CD4-positive, alpha-beta T cell (primary cell): Measurements from ENCODE around the gene ANLN. TPM values are rescaled to one million over a fixed set of nuclear protein-coding genes. Genes with fewer than 3 reads are reported as not detected.

ENCODE experiments used
- ATAC-seq: fragments of 200-7000 bp; cut with Tn5 transposase; one replicate; pipeline ENCODE4 v1.10.0; 2022; ENCODE audit warnings: mild to moderate bottlenecking; ENCODE audit not compliant: poor library complexity
- CTCF ChIA-PET: fragments of 350-600 bp; sonication (Branson Sonifier 250); formaldehyde crosslinking; loops from one replicate; lab custom pipeline; 2021; ENCODE audit warnings: antibody characterized with exemption, inconsistent platforms; lab: Charles Lee
- POLR2A ChIA-PET: fragments of 350-600 bp; sonication (Branson Sonifier 250); formaldehyde crosslinking; loops from one replicate; lab custom pipeline; 2021; ENCODE audit warnings: antibody characterized with exemption, inconsistent platforms; lab: Charles Lee
- DNase-seq, 14 experiments: peaks; one replicate each; pipeline ENCODE4 v3.0.0-alpha.2; 2013 to 2020; ENCODE audit warnings: mixed read lengths in 2 of 14
- H3K27ac ChIP-seq, 2 donors: one replicate each; pipeline versions ENCODE4 v1.5.1 to v1.7.0; 2013; ENCODE audit warnings: low read length in 2 of 2, low read depth in 1 of 2, mild to moderate bottlenecking in 1 of 2
- H3K27me3 ChIP-seq, 2 experiments: 1 replicate in 1 of 2; 2 replicates in 1 of 2; pipeline versions ENCODE4 v1.6.1 to v1.7.0; 2013; ENCODE audit warnings: low read length in 2 of 2, control low read depth in 1 of 2, mild to moderate bottlenecking in 1 of 2, moderate library complexity in 1 of 2; ENCODE audit not compliant: insufficient read depth in 2 of 2, control insufficient read depth in 1 of 2
- H3K36me3 ChIP-seq: one replicate; pipeline ENCODE4 v1.6.1; 2013; ENCODE audit warnings: low read length, control low read depth; ENCODE audit not compliant: insufficient read depth
- H3K4me1 ChIP-seq: one replicate; pipeline ENCODE4 v1.6.1; 2013; ENCODE audit warnings: low read length, control low read depth; ENCODE audit not compliant: insufficient read depth
- H3K4me3 ChIP-seq: one replicate; pipeline ENCODE4 v1.5.1; 2013; ENCODE audit warnings: mild to moderate bottlenecking, low read length, moderate library complexity
- H3K9me3 ChIP-seq, 2 experiments: 1 replicate in 1 of 2; 2 replicates in 1 of 2; pipeline versions ENCODE4 v1.6.1 to v1.7.0; 2013; ENCODE audit warnings: low read length in 2 of 2, mild to moderate bottlenecking in 2 of 2, control low read depth in 1 of 2, moderate library complexity in 1 of 2; ENCODE audit not compliant: control insufficient read depth in 1 of 2, insufficient read depth in 1 of 2
- H3K27ac Mint-ChIP-seq: one replicate; pipeline ENCODE4 v1.8.0; 2020; ENCODE audit warnings: mixed read lengths
- H3K27me3 Mint-ChIP-seq: one replicate; pipeline ENCODE4 v1.8.0; 2021; ENCODE audit warnings: mixed read lengths
- H3K36me3 Mint-ChIP-seq: one replicate; pipeline ENCODE4 v1.8.0; 2021; ENCODE audit warnings: low read depth, mixed read lengths
- H3K4me1 Mint-ChIP-seq: one replicate; pipeline ENCODE4 v1.8.0; 2021; ENCODE audit warnings: low read depth, mixed read lengths
- H3K4me3 Mint-ChIP-seq: one replicate; pipeline ENCODE4 v1.8.0; 2020; ENCODE audit warnings: mild to moderate bottlenecking, mixed read lengths
- H3K9me3 Mint-ChIP-seq: one replicate; pipeline ENCODE4 v1.8.0; 2020; ENCODE audit warnings: mixed read lengths
- intact Hi-C, 2 experiments: fragments of 100-400 bp; cut with DNase I in 1 of 2; cut with micrococcal nuclease in 1 of 2; formaldehyde crosslinking; loops; one replicate each; pipeline versions ENCODE4 v1.15.1 to v1.9.0; 2023 to 2025; cut with DNase I, micrococcal nuclease
- total RNA-seq, 174 experiments: library from RNA in 2 of 174; stranded (reverse) in 2 of 174; gene quantifications; one replicate each; pipeline ENCODE4 v1.2.3 and lab custom pipeline; 2021 to 2026
- TF ChIP-seq, protein P1 (sequence below): fragments of 200-600 bp; IDR thresholded peaks from one replicate; pipeline ENCODE4 v1.8.0; 2022; ENCODE audit warnings: antibody characterized with exemption, mild to moderate bottlenecking

ANLN gene
- total RNA-seq, 2 experiments from 2014 or later = 0.33 to 1.1 TPM

DNA sequence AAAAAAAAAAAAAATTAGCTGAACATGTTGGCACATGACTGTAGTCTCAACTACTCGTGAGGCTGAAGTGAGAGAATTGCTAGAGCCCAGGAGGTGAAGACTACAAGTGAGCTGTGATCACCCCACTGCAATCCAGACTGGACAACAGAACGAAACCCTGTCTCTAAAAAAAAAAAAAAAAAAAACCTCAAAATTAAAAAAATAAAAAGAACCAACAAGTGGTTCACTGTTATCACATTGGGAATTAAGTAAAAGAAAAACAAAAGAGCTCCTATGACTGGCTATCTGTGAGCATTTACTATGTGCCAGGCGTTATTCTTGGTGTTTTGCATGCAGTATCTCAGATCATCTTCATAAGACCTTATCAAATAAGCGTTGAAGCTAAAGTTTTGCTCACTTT lies 66.0 kb downstream of the ANLN start:
- no peaks in the 10 kb centered on the region for H3K9me3 Mint-ChIP-seq
- ChIA-PET CTCF (interaction anchor here (0.6 to 0.9 kb wide), 3 partner anchors 294 to 727 kb away, joined by 3 to 4 read pairs (median 3); no protein-coding TSS in a partner anchor), POLR2A (interaction anchor here (0.6 kb wide), 1 partner anchor 305 kb away, joined by 3 read pairs; no protein-coding TSS in a partner anchor)
- Histone ChIP-seq H3K27me3 (no peaks in the 10 kb centered on the region), H3K36me3 (no peaks in the 10 kb centered on the region), H3K9me3 (no peaks in the 10 kb centered on the region), H3K27ac (no peak overlapping the region), H3K4me1 (no peaks in the 10 kb centered on the region), H3K4me3 (no peak overlapping the region)
- intact Hi-C loops = no loop called here
- no peaks in the 10 kb centered on the region for H3K36me3 Mint-ChIP-seq
- H3K4me1 Mint-ChIP-seq = no peaks in the 10 kb centered on the region
- TF ChIP-seq, protein P1, sequence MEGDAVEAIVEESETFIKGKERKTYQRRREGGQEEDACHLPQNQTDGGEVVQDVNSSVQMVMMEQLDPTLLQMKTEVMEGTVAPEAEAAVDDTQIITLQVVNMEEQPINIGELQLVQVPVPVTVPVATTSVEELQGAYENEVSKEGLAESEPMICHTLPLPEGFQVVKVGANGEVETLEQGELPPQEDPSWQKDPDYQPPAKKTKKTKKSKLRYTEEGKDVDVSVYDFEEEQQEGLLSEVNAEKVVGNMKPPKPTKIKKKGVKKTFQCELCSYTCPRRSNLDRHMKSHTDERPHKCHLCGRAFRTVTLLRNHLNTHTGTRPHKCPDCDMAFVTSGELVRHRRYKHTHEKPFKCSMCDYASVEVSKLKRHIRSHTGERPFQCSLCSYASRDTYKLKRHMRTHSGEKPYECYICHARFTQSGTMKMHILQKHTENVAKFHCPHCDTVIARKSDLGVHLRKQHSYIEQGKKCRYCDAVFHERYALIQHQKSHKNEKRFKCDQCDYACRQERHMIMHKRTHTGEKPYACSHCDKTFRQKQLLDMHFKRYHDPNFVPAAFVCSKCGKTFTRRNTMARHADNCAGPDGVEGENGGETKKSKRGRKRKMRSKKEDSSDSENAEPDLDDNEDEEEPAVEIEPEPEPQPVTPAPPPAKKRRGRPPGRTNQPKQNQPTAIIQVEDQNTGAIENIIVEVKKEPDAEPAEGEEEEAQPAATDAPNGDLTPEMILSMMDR = no peak
- no peak overlapping the region for H3K27ac Mint-ChIP-seq
- H3K4me3 Mint-ChIP-seq = no peak overlapping the region
- ATAC-seq (no peak), DNase-seq (no peak)
- no peaks in the 10 kb centered on the region for H3K27me3 Mint-ChIP-seq

GRCh38 chr7:36456138-36456537 lies 66.5 kb downstream of the ANLN start:
- Histone ChIP-seq H3K4me3 (no peak overlapping the region), H3K27ac (no peak overlapping the region), H3K36me3 (no peaks in the 10 kb centered on the region), H3K9me3 (no peaks in the 10 kb centered on the region), H3K27me3 (no peaks in the 10 kb centered on the region), H3K4me1 (no peaks in the 10 kb centered on the region)
- H3K27me3 Mint-ChIP-seq = no peaks in the 10 kb centered on the region
- ATAC-seq (no peak), DNase-seq (no peak)
- no peak overlapping the region for H3K27ac Mint-ChIP-seq
- H3K4me3 Mint-ChIP-seq = no peak overlapping the region
- no peaks in the 10 kb centered on the region for H3K4me1 Mint-ChIP-seq
- intact Hi-C loops = no loop called here
- no peaks in the 10 kb centered on the region for H3K36me3 Mint-ChIP-seq
- H3K9me3 Mint-ChIP-seq = no peaks in the 10 kb centered on the region
- ChIA-PET POLR2A (interaction anchor here (0.6 kb wide), 1 partner anchor 305 kb away, joined by 3 read pairs; no protein-coding TSS in a partner anchor), CTCF (interaction anchor here (0.6 to 0.9 kb wide), 2 partner anchors 294 to 726 kb away, joined by 3 to 4 read pairs; no protein-coding TSS in a partner anchor)
- TF ChIP-seq, protein P1 = no peak

DNA sequence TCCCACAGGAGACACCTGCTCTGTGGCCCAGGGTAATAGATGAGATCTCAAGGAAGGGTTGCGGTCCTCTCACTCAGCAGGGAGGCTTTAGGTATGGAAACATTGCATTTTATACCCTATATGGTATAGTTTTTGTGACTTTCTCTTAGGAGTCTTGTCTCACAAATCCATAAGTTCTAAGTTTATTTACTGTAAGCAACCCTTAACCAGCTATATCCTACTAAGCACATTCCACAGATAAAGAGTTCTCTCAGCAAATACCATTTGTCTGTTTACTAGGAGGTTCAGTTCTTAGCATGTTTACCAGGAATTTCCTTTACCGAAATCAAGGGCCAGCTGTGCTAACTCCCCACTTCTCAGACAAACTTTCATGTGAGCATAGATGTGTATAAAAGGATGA lies 66.9 kb downstream of the ANLN start:
- Mint-ChIP-seq H3K4me1 (no peaks in the 10 kb centered on the region), H3K27ac (no peak overlapping the region), H3K27me3 (no peaks in the 10 kb centered on the region), H3K36me3 (no peaks in the 10 kb centered on the region), H3K4me3 (no peak overlapping the region), H3K9me3 (no peaks in the 10 kb centered on the region)
- no peaks in the 10 kb centered on the region for H3K27me3 ChIP-seq
- ChIA-PET CTCF (no interaction called here), POLR2A (interaction anchor here (0.6 kb wide), 1 partner anchor 304 kb away, joined by 3 read pairs; no protein-coding TSS in a partner anchor)
- DNase-seq (no peak), ATAC-seq (no peak)
- no peaks in the 10 kb centered on the region for H3K36me3 ChIP-seq
- TF ChIP-seq, protein P1 = no peak
- H3K9me3 ChIP-seq = no peaks in the 10 kb centered on the region
- H3K4me3 ChIP-seq = no peak overlapping the region
- H3K4me1 ChIP-seq = no peaks in the 10 kb centered on the region
- intact Hi-C loops = no loop called here
- H3K27ac ChIP-seq = no peak overlapping the region
